Hematopoietic multipotent progenitor cell treated with erythropoietin and hydrocortisone succinate and interleukin-3 and kit ligand, for 17 days (in vitro differentiated cells): ENCODE measurements around the gene RTKN.
A peak's percentile ranks its signal among the peaks of the same experiment; 100 is the strongest.

Source experiments
- DNase-seq: peaks from one replicate; pipeline ENCODE4 v3.0.0-alpha.2; 2015; ENCODE audit warnings: low spot score

RTKN gene

GRCh38 chr2:74416778-74417177 is 25.0 kb downstream of the RTKN start:
- DNase-seq = no peak

GRCh38 chr2:74415762-74416395 is 25.9 kb downstream of the RTKN start:
- DNase-seq = no peak

GRCh38 chr2:74414881-74415761 is 26.6 kb downstream of the RTKN start:
- DNase-seq = no peak

GRCh38 chr2:74414441-74414840 is 27.3 kb downstream of the RTKN start:
- DNase-seq = no peak

DNA sequence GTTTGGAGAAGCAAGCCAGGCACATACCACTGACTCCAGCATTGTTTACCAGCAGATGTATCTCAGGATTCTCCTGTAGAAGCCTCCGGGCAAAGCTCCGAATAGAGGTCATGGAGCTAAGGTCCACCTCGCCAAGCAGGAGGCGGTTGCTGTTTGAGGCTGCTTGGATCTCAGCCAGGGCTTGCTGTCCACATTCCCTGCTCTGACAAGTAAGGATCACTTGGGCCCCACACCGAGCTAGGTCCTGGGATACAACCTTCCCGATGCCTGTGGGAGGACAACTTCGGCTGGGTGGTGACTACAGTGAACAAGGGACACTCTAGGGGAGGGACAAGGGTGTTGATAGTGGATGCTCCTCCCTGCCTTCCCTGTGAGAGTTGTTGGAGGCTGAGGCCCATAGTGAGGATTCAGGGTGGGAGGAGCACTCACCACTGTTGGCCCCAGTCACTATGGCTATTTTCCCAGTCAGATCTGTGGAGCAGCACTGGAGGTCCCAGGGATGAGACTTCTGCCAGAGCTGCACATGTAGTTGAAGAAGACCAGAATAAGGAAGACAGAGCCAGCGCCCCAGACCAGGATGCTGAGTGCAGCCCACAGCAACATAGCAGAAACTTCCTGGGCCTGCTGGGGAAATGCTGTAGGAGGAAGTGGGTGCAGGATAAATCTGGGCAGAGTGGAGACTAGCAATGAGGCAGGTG is 28.6 kb downstream of the RTKN start:
- DNase-seq = no peak

DNA sequence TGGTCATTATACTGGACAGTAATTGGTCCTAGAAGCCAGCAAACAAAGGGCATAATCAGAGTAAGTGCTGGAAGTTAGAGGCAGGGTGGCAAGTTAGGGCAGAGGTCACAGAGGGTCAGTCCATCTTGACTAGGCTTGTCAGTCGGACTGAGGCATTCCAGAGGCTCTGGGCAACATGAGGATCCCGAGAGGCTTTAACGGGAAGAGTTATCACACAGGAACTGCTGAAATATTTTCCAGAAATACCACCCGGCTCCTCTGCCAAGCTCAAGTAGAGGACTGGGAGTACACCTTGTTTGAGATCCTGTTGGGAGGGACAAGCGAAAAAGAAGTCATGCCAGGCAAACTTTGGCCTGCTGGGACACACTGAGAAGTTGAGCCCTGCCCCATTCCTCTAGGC is 34.1 kb downstream of the RTKN start:
- no peak for DNase-seq

- no peak for DNase-seq
Observed at GRCh38 chr2:74406035-74406434, 35.7 kb downstream of the RTKN start.

- no peak for DNase-seq
Observed at GRCh38 chr2:74401891-74402290, 39.8 kb downstream of the RTKN start.

DNA sequence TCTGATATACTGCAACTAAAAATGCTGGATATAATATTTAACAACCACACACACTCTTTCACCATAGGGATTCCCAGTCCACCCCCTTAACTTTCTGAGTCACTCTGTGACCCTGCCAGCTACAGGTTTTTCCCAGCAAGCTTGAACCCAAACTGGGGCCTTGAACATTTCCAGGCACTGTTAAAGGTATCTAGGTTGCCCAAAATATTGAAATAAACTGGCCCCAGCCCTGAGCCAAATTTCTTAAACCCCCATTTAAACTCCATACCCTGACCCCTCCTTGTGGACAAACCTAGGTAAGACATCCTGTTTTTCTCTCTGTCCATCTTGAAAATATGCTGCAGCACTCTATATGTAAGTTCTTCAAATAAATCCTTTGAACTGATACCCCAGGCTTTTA is 42.0 kb downstream of the RTKN start:
- peak; percentile 31 for DNase-seq

DNA sequence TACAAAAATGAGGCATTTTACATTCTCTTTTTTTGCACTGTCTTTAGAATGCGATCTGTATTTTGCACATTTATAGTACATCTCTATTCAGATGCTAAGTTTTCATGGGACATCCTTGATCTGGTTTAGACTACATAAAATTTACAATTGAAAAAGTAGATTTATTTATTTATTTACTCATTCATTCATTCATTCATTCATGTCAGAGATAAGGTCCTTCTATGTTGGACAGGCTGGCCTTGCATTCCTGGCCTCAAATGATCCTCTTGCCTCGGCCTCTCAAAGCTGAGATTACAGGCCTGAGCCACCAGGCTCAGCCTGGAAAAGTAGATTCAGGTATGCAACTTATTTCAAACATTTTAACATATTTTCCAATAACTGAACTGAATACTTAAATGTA is 45.6 kb downstream of the RTKN start:
- no peak for DNase-seq

GRCh38 chr2:74393525-74393924 is 48.2 kb downstream of the RTKN start:
- no peak for DNase-seq

- no peak for DNase-seq
Observed at GRCh38 chr2:74392449-74392743, 49.3 kb downstream of the RTKN start.

DNA sequence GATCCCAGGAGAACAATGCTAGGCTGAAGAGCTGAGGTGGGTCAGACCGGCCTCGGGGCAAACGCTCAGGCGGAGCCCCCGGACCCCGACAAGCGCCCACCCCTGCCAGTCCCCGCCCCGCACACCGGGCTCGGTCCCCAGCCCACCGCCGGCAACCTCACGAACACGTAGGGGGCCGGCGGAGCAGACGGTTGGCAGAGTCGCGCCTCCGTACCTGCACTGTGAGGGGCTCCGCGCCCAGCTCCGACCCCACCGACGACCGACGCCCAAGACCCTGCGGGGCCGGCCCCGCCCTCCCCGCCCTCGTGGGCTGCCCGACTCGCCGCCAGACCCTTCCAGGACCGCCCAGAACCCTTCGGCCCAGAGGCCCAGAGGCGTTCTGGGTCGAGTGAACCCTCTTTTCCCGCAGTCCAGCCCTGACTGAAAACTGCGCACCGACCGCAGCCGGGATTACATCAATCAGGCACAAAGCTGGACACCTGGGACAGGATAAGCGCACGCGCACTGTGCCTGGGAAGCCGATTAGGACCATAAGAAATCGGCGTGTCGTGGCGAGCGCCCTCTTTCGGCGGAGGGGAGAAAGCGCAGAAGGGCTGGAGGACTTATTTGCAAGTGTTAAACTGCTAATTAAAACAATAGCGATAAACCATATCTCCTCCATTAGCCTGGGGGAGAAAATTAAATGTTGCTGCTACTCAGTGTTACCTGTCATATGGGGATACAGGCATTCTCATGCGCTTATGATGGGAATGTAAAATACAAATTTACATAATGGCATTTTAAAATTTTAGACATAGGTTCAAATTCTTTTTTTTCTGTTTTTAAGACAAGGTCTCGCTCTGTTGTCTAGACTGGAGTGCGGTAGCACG is 49.9 kb downstream of the RTKN start:
- peak; percentile 96 for DNase-seq

GRCh38 chr2:74391209-74391579 is 50.5 kb downstream of the RTKN start:
- DNase-seq = peak; percentile 28

DNA sequence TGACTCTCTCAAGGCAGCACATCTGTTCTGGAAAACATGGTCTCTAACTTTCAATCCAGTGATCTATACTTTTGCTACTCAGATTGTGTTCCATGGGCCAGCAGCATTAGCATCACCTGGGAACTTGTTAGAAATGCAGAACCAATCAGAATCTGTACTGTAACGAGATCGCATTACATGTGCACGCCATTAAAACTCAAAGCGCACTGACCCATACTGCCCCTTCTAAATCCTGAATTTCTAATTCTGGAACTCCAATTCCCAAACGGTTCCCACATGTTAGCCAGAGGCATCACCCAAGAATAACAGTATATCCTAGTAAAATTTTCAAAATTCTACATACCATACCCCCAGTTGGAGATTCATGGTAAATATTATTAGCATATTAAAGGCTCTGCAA is 51.1 kb downstream of the RTKN start:
- DNase-seq = no peak

GRCh38 chr2:74387346-74387745 is 54.4 kb downstream of the RTKN start:
- DNase-seq = no peak

GRCh38 chr2:74385396-74385795 is 56.3 kb downstream of the RTKN start:
- DNase-seq = no peak

DNA sequence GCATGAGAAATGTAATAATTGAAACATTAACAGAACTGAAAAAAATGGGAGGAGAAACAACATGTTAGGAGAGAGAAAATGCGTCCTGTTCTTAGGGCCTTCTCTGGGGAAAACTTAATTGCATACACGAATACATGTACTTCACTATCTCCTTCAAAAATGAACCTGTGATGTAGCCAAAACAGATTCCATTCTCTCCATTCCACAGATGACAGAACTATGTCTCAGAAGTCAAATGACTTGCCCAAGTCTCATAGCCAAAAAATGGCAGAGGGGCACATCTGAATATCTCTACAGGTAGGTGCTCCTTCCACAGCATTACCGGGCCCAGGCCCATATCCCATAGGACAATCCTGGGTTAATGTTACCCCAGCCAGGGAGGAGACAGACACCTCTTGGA is 57.7 kb downstream of the RTKN start:
- no peak for DNase-seq

DNA sequence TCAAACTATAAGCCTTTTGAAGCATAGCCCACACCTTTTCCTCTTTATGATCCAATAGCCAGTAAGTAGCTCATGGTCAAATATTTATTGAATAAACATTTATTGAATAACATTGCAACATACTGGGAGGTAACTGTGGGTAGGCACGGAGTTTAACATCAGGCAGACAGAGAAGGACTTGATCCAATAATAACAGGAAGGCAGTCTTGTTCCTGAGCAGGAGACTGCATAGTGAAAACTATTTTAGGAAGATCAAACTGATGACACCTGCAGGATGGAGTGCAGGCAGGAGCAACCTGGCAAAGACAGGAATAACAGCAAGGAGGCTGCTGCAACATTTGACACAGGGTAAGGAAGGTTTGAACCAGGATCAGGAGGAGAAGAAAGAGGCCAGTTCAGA is 58.5 kb downstream of the RTKN start:
- no peak for DNase-seq

- no peak for DNase-seq
Observed at GRCh38 chr2:74381751-74382150, 60.0 kb downstream of the RTKN start.

GRCh38 chr2:74379851-74380789 is 61.6 kb downstream of the RTKN start, which contains the start of gene DCTN1:
Gene DCTN1, minus strand, starts transcription at chr2:74380311. Its CDS starts 274 bp downstream, at chr2:74380037.
- DNase-seq = no peak
